AG10803 (cell line): Measurements from ENCODE around the gene BTC.

ENCODE experiments used
- DNase-seq: peaks from one replicate; pipeline ENCODE4 v3.0.0; 2010; ENCODE audit warnings: low read depth
- H3K4me3 ChIP-seq: 2 replicates; pipeline ENCODE4 v1.5.1; 2011; ENCODE audit warnings: mild to moderate bottlenecking, low read length, control low read depth
- TF ChIP-seq, protein P1 (sequence below): conservative IDR thresholded peaks from 2 replicates; pipeline ENCODE4 v1.5.1; 2011; ENCODE audit warnings: mild to moderate bottlenecking, low read length, control low read depth, inconsistent platforms

Gene BTC, protein sequence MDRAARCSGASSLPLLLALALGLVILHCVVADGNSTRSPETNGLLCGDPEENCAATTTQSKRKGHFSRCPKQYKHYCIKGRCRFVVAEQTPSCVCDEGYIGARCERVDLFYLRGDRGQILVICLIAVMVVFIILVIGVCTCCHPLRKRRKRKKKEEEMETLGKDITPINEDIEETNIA

DNA sequence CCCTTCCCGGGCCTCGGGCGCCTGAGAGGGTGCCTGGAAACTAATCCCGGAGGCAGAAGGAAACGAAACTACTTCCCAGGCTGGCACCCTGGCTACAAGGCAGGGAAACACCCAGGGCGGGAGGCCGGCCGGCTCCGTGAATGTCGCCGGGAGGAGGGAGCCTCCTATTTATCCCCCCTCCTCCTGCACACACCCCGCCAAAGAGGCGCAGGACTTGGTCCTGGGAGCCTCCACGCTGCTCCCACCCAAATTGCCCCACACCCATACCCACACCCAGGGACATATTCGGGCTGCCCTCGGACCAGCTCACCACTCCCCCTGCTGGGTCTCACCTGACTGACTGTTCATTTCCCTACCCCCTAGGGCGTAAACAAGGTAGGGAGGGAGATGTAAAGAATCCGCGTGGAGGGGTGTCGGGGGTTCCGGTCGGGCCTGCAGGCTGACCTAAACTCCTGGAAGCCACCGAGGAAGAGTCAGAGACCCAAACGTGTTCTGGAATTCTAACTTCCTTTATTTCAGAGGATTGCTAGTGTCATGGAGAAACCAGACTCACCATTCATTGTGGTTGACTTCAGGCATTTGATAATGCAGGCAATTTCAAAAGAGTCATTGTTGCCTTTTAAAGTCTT, at the start of gene BTC:
TSS of gene BTC (minus strand) at position 142 of the 629 bp plus-strand sequence. CDS start 198 bp downstream, outside the sequence.
- TF ChIP-seq, protein P1, sequence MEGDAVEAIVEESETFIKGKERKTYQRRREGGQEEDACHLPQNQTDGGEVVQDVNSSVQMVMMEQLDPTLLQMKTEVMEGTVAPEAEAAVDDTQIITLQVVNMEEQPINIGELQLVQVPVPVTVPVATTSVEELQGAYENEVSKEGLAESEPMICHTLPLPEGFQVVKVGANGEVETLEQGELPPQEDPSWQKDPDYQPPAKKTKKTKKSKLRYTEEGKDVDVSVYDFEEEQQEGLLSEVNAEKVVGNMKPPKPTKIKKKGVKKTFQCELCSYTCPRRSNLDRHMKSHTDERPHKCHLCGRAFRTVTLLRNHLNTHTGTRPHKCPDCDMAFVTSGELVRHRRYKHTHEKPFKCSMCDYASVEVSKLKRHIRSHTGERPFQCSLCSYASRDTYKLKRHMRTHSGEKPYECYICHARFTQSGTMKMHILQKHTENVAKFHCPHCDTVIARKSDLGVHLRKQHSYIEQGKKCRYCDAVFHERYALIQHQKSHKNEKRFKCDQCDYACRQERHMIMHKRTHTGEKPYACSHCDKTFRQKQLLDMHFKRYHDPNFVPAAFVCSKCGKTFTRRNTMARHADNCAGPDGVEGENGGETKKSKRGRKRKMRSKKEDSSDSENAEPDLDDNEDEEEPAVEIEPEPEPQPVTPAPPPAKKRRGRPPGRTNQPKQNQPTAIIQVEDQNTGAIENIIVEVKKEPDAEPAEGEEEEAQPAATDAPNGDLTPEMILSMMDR = peak; percentile 5; the same call in 1 of the 2 replicates
- DNase-seq = no peak
- peak within 1 kb of the TSS; percentile 50 for H3K4me3 ChIP-seq

DNA sequence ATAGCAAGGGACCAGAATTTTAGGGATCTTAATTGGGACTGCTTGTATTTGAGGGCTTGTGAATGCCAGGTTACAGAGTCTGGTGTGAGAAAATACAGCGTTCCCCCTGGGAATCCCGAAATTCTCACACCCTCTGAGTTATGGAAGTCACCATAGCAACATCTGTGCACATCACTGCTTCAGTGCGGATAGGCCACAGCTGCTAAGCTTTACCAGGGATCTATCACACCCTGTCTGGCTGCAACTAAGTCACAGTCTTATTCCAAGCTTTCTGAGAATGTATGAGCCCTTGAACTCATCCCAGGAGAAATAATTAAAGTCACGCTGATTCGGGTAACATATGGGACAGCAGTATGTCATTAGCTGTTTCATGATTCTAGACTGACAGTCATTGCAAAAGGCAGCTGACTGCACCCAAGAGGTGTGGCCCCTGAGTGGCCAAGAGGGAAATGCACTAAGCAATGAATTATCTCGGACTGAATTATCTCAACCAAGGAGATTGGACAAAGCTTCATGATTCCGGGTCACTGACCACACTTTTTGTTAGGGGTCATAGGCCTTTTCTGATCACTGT, 46.7 kb upstream of the BTC start:
- DNase-seq = no peak
- H3K4me3 ChIP-seq = no peak overlapping the region
- TF ChIP-seq, protein P1 = no peak

DNA sequence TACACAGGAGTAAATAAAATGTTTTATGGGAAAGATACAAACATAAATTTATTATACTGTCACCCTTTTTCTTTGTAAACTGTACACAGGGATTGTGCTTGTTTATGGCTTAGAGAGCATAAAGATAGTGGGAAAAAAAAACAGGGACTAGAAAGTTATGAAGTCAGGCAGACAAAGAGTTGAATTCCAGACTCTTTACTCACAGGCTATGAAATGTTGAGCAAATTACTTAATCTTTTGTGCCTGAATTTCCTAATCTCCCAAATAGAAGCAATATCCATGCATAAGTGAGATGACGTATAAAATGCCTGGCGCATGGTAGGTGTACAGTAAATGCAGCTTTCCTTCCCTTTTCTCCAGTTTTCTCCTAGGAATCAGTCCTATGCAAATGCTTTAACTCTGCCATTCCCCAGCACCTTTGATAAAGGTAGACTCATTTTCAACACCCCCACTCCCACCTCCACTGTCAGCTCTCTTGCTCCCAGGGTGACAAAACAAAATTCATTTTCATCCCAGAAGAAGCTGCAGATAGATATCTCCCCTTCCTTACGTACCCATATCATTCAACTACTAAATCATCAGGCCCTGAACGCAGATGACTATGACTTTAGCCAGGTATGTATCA, 44.5 kb upstream of the BTC start:
- H3K4me3 ChIP-seq = no peak overlapping the region
- peak; percentile 25 for DNase-seq

DNA sequence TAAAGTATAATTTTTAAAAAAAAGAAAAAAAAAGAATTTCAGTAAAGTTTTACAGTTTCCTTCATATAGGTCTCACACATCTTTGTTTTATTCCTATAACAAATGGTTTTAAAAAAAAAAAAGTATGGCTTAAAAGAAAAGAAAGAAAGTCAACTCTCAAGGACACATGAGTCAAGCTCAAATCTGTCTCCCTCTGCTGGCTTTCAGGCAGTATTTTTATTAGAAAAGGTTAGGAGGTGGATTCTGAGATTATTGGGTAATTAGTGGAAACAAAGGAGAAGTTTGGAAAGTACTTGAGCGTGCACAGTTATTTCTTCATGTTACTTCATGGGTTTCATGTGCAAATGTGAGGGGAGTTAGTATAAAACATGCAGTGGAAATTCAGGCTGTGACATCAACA, 36.6 kb upstream of the BTC start:
- TF ChIP-seq, protein P1 = 0 out of 2 replicates have a peak, but pooled peaks have one; percentile 18
- no peak for DNase-seq
- no peak overlapping the region for H3K4me3 ChIP-seq

More for the DNA sequence above, 44.5 kb upstream of the BTC start:
- TF ChIP-seq, protein P1 = no peak

DNA sequence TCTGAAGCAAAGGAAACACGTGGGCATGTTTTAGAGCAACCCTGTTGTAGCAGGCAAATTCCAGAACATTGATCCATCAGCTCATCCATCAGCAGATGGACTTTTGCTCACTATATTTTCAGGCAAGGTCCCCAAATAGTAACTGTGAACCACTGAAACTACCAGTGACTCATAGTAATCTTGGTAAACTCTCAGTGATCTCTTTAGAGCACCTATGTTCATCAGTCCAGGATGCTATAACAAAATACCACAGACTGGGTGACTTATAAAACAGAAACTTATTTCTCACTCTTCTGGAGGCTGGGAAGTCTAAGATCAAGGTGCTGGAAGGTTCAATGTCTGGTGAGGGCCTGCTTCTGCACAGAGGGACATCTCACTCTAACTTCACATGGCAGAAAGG, 28.9 kb upstream of the BTC start:
- H3K4me3 ChIP-seq = no peak overlapping the region
- TF ChIP-seq, protein P1 = no peak

DNA sequence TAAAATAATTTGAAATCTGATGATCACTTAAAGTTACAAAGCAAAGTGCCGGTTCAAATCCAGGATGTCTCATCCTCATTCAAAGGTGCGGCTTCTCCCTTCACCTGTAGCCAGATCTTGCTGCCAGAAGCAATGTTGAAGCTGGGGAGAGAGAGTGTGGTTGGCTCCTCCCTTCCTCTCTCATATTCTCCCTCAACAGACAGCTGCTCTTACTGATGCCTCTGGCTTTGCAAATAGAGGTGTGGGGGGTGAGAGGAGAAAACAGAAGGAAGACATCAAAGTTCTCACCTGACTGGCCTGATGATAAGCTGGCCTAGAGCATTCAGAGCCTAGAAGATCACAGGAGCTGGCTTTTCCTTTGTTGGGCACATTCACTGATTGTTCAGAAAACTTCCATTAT, 28.3 kb upstream of the BTC start:
- no peak overlapping the region for H3K4me3 ChIP-seq
- no peak for DNase-seq
- TF ChIP-seq, protein P1 = no peak

More for the DNA sequence above, 28.9 kb upstream of the BTC start:
- no peak for DNase-seq
